ENCODE results near the gene CDX2.

Gene CDX2

GRCh38 chr13:27925220-27925991 is 43.7 kb downstream of the CDX2 start:
- H3K27ac ChIP-seq, result no peak overlapping the region
- no peak for TF ChIP-seq CTCF (IDR thresholded peaks at IDR 0.05; ENCODE audit: low read depth, low read length)
- peaks cover 77% of the 10 kb centered on the region for H3K9me3 ChIP-seq (ENCODE audit: severe bottlenecking)
- H3K27me3 ChIP-seq (ENCODE audit: insufficient read depth, low read depth, severe bottlenecking), result peaks cover 100% of the 10 kb centered on the region
- no peak for DNase-seq
- H3K4me3 ChIP-seq (ENCODE audit: low read depth, low read length), result no peak overlapping the region
- H3K36me3 ChIP-seq, result no peaks in the 10 kb centered on the region

- H3K27me3 ChIP-seq (ENCODE audit: insufficient read depth, low read depth, severe bottlenecking), result peaks cover 100% of the 10 kb centered on the region
These were observed 44.5 kb downstream of the CDX2 start for GRCh38 chr13:27924529-27925141.

GRCh38 chr13:27923794-27924528 is 45.2 kb downstream of the CDX2 start:
- peaks cover 100% of the 10 kb centered on the region for H3K27me3 ChIP-seq (ENCODE audit: insufficient read depth, low read depth, severe bottlenecking)
- no peak for DNase-seq
- H3K4me3 ChIP-seq (ENCODE audit: low read depth, low read length), result no peak overlapping the region
- peaks cover 85% of the 10 kb centered on the region for H3K9me3 ChIP-seq (ENCODE audit: severe bottlenecking)
- H3K36me3 ChIP-seq, result no peaks in the 10 kb centered on the region
- H3K27ac ChIP-seq, result no peak overlapping the region
- TF ChIP-seq CTCF (IDR thresholded peaks at IDR 0.05; ENCODE audit: low read depth, low read length), result no peak

More at GRCh38 chr13:27924529-27925141, 44.5 kb downstream of the CDX2 start:
- Histone ChIP-seq H3K4me3 (ENCODE audit: low read depth, low read length) (no peak overlapping the region), H3K36me3 (no peaks in the 10 kb centered on the region), H3K9me3 (ENCODE audit: severe bottlenecking) (peaks cover 85% of the 10 kb centered on the region), H3K27ac (no peak overlapping the region)
- no peak for TF ChIP-seq CTCF (IDR thresholded peaks at IDR 0.05; ENCODE audit: low read depth, low read length)
- DNase-seq, result no peak

GRCh38 chr13:27922883-27923612 is 46.1 kb downstream of the CDX2 start:
- Histone ChIP-seq H3K9me3 (ENCODE audit: severe bottlenecking) (peaks cover 85% of the 10 kb centered on the region), H3K27ac (no peak overlapping the region), H3K27me3 (ENCODE audit: insufficient read depth, low read depth, severe bottlenecking) (peaks cover 100% of the 10 kb centered on the region), H3K4me3 (ENCODE audit: low read depth, low read length) (no peak overlapping the region), H3K36me3 (no peaks in the 10 kb centered on the region)
- no peak for TF ChIP-seq CTCF (IDR thresholded peaks at IDR 0.05; ENCODE audit: low read depth, low read length)
- no peak for DNase-seq

GRCh38 chr13:27921961-27922882 is 46.9 kb downstream of the CDX2 start:
- no peak overlapping the region for H3K4me3 ChIP-seq (ENCODE audit: low read depth, low read length)
- H3K36me3 ChIP-seq, result no peaks in the 10 kb centered on the region
- H3K27ac ChIP-seq, result no peak overlapping the region
- H3K27me3 ChIP-seq (ENCODE audit: insufficient read depth, low read depth, severe bottlenecking), result peaks cover 100% of the 10 kb centered on the region
- no peak for TF ChIP-seq CTCF (IDR thresholded peaks at IDR 0.05; ENCODE audit: low read depth, low read length)
- H3K9me3 ChIP-seq (ENCODE audit: severe bottlenecking), result peaks cover 83% of the 10 kb centered on the region
- DNase-seq, result no peak
